Mesenchymal stem cell (in vitro differentiated cells and primary cell): ENCODE measurements around the gene MRTO4.
"Not testable (repeated sequence)": the region's sequence is repeated elsewhere in the genome, so short reads cannot be mapped to it uniquely, and the experiment has no call there.

Experiments used
- DNase-seq: peaks from one replicate; pipeline ENCODE4 v3.0.0-alpha.2; 2013
- H2AFZ ChIP-seq: one replicate; pipeline ENCODE4 v1.6.1; 2013; ENCODE audit warnings: low read depth, mild to moderate bottlenecking, control low read depth, inconsistent platforms, low read length, moderate library complexity
- H2AK5ac ChIP-seq: 2 replicates; pipeline ENCODE4 v1.6.1; 2013; ENCODE audit warnings: low read length, moderate library complexity, mild to moderate bottlenecking, inconsistent platforms; ENCODE audit not compliant: severe bottlenecking
- H2BK120ac ChIP-seq: one replicate; pipeline ENCODE4 v1.6.1; 2013; ENCODE audit warnings: low read depth, mild to moderate bottlenecking, inconsistent platforms, low read length, moderate library complexity
- H2BK12ac ChIP-seq, 2 experiments: one replicate each; pipeline ENCODE4 v1.6.1; 2013; ENCODE audit warnings: inconsistent platforms in 2 of 2, low read length in 2 of 2, mild to moderate bottlenecking in 2 of 2, moderate library complexity in 2 of 2, control low read depth in 1 of 2
- H2BK15ac ChIP-seq: one replicate; pipeline ENCODE4 v1.6.1; 2013; ENCODE audit warnings: mild to moderate bottlenecking, low read depth, inconsistent platforms; ENCODE audit not compliant: poor library complexity, severe bottlenecking
- H2BK5ac ChIP-seq: 2 replicates; pipeline ENCODE4 v1.6.1; 2013; ENCODE audit warnings: low read depth, mild to moderate bottlenecking, low read length, control low read depth, inconsistent platforms; ENCODE audit not compliant: poor library complexity, severe bottlenecking
- H3K14ac ChIP-seq, 2 experiments: one replicate each; pipeline ENCODE4 v1.6.1; 2013; ENCODE audit warnings: inconsistent platforms in 2 of 2, low read length in 2 of 2, control low read depth in 1 of 2, mild to moderate bottlenecking in 1 of 2, moderate library complexity in 1 of 2
- H3K18ac ChIP-seq, 2 experiments: one replicate each; pipeline ENCODE4 v1.6.1; 2013; ENCODE audit warnings: inconsistent platforms in 2 of 2, low read length in 2 of 2, control low read depth in 1 of 2, low read depth in 1 of 2, mild to moderate bottlenecking in 1 of 2
- H3K23ac ChIP-seq, 2 experiments: one replicate each; pipeline ENCODE4 v1.6.1; 2013; ENCODE audit warnings: inconsistent platforms in 2 of 2, low read length in 2 of 2, mild to moderate bottlenecking in 2 of 2, moderate library complexity in 2 of 2, control low read depth in 1 of 2
- H3K27ac ChIP-seq: 2 replicates; pipeline ENCODE4 v1.5.1; 2013; ENCODE audit warnings: mild to moderate bottlenecking, moderate library complexity, low read length, control low read depth, inconsistent platforms; ENCODE audit not compliant: poor library complexity, severe bottlenecking
- H3K27me3 ChIP-seq, 2 experiments: 2 replicates each; pipeline versions ENCODE4 v1.6.1 to v1.7.0; 2013; ENCODE audit warnings: low read length in 2 of 2, mild to moderate bottlenecking in 2 of 2, moderate library complexity in 2 of 2, control low read depth in 1 of 2, inconsistent platforms in 1 of 2; ENCODE audit not compliant: control insufficient read depth in 1 of 2, insufficient read depth in 1 of 2
- H3K36me3 ChIP-seq, 2 experiments: 2 replicates each; pipeline versions ENCODE4 v1.6.1 to v1.7.0; 2013; ENCODE audit warnings: low read length in 2 of 2, control low read depth in 1 of 2, inconsistent platforms in 1 of 2, low read depth in 1 of 2, mild to moderate bottlenecking in 1 of 2; ENCODE audit not compliant: insufficient read depth in 2 of 2, control insufficient read depth in 1 of 2
- H3K4ac ChIP-seq, 2 experiments: one replicate each; pipeline ENCODE4 v1.6.1; 2013; ENCODE audit warnings: inconsistent platforms in 2 of 2, low read length in 2 of 2, mild to moderate bottlenecking in 2 of 2, moderate library complexity in 2 of 2, control low read depth in 1 of 2, low read depth in 1 of 2
- H3K4me1 ChIP-seq: 2 replicates; pipeline ENCODE4 v1.6.1; 2013; ENCODE audit warnings: low read depth, low read length, control low read depth; ENCODE audit not compliant: control insufficient read depth, insufficient read depth
- H3K4me2 ChIP-seq: 2 replicates; pipeline ENCODE4 v1.6.1; 2013; ENCODE audit warnings: low read length, mild to moderate bottlenecking, inconsistent platforms; ENCODE audit not compliant: poor library complexity, severe bottlenecking
- H3K4me3 ChIP-seq, 2 experiments: 2 replicates each; pipeline versions ENCODE4 v1.5.1 to v1.7.0; 2013; ENCODE audit warnings: low read length in 2 of 2, mild to moderate bottlenecking in 2 of 2, control low read depth in 1 of 2, low read depth in 1 of 2; ENCODE audit not compliant: insufficient read depth in 1 of 2
- H3K79me1 ChIP-seq: replicated peaks from 2 replicates; pipeline ENCODE4 v1.6.1; 2013; ENCODE audit warnings: mild to moderate bottlenecking, control low read depth, low read length, inconsistent platforms; ENCODE audit not compliant: poor library complexity, severe bottlenecking
- H3K9ac ChIP-seq: 2 replicates; pipeline ENCODE4 v1.7.0; 2013; ENCODE audit warnings: mild to moderate bottlenecking, low read length, moderate library complexity
- H3K9me3 ChIP-seq: 2 replicates; pipeline ENCODE4 v1.7.0; 2013; ENCODE audit warnings: mild to moderate bottlenecking, low read length; ENCODE audit not compliant: control insufficient read depth
- H4K8ac ChIP-seq: one replicate; pipeline ENCODE4 v1.6.1; 2013; ENCODE audit warnings: inconsistent platforms, mild to moderate bottlenecking, low read length, moderate library complexity
- H4K91ac ChIP-seq: one replicate; pipeline ENCODE4 v1.6.1; 2013; ENCODE audit warnings: mild to moderate bottlenecking, low read length, inconsistent platforms
- WGBS: methylation state at CpG from one replicate; pipeline ENCODE4 v1.1.7; 2013; ENCODE audit warnings: mixed read lengths; 5-methylcytosine and 5-hydroxymethylcytosine counted together

The MRTO4 gene

DNA sequence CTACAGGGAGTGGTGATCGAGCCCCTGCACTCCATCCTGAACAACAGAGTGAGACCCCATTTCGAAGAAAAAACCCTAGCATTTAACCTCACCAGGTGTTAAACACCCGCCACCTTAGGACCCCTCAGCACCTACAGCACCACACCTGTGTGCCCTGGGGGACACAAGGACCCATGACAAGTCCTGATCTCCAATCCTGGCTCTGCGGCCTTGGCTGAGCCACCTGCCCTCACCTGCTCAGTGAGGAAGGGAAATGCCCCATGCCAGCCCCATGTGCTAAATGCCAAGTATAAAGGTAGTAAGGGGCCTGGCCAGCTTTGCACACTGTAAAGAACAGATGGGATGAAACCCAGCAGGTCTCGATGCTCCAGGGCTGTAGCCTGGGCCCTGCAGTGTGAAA lies 11.1 kb downstream of the MRTO4 start:
- Histone ChIP-seq H2AFZ (no peak overlapping the region), H2BK120ac (no peak overlapping the region), H3K4me2 (no peak overlapping the region), H3K9me3 (no peaks in the 10 kb centered on the region), H2BK12ac (no peak overlapping the region), H2AK5ac (no peak overlapping the region), H3K4me1 (peaks cover 7% of the 10 kb centered on the region), H3K23ac (no peak overlapping the region), H2BK5ac (no peak overlapping the region), H3K36me3 (peaks cover 30 to 31% of the 10 kb centered on the region in 2 experiments), H4K8ac (no peak overlapping the region), H3K27ac (no peak overlapping the region), H2BK15ac (no peak overlapping the region), H4K91ac (no peak overlapping the region), H3K14ac (no peak overlapping the region), H3K27me3 (no peaks in the 10 kb centered on the region), H3K4me3 (no peak overlapping the region), H3K9ac (no peak overlapping the region), H3K18ac (no peak overlapping the region), H3K79me1 (peaks cover 1% of the 10 kb centered on the region), H3K4ac (no peak overlapping the region)
- no peak for DNase-seq
- whole genome bisulfite sequencing = 78% methylated on average over 5 of the region's 5 CpGs

DNA sequence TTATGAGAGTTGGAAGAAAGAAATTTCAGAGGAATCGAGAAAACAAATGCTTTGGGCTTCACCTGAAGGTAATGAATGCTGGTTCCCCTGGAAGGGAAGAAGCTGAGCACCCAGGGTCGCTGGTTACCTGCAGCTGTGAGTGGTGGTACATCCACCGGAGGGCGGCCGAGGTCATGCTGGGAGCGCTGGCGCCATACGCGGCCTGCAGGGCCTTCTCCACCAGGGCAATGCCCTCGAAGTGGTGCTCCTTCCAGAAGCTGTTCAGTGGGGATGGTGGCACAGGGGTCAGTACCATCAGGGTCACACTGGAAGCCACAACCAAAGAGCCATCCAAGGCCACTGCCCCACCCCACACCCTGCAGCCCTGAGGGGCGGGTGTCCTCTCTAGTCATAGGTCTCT lies 16.8 kb downstream of the MRTO4 start:
- H3K18ac ChIP-seq = no peak overlapping the region
- no peak overlapping the region for H3K23ac ChIP-seq
- H3K4me3 ChIP-seq = no peak overlapping the region
- no peak overlapping the region for H3K9ac ChIP-seq
- H3K4me2 ChIP-seq = no peak overlapping the region
- no peak overlapping the region for H2BK12ac ChIP-seq
- H2BK120ac ChIP-seq = no peak overlapping the region
- no peaks in the 10 kb centered on the region for H3K9me3 ChIP-seq
- no peak overlapping the region for H3K27ac ChIP-seq
- 85% methylated on average over 11 of the region's 11 CpGs for WGBS
- H3K4me1 ChIP-seq = no peaks in the 10 kb centered on the region
- no peak overlapping the region for H3K4ac ChIP-seq
- peaks cover 2 to 13% of the 10 kb centered on the region in 2 experiments for H3K36me3 ChIP-seq
- no peak overlapping the region for H2AK5ac ChIP-seq
- no peaks in the 10 kb centered on the region for H3K79me1 ChIP-seq
- H4K91ac ChIP-seq = no peak overlapping the region
- DNase-seq = no peak
- no peak overlapping the region for H3K14ac ChIP-seq
- no peak overlapping the region for H2AFZ ChIP-seq
- no peak overlapping the region for H4K8ac ChIP-seq
- no peaks in the 10 kb centered on the region for H3K27me3 ChIP-seq
- H2BK15ac ChIP-seq = no peak overlapping the region
- no peak overlapping the region for H2BK5ac ChIP-seq

DNA sequence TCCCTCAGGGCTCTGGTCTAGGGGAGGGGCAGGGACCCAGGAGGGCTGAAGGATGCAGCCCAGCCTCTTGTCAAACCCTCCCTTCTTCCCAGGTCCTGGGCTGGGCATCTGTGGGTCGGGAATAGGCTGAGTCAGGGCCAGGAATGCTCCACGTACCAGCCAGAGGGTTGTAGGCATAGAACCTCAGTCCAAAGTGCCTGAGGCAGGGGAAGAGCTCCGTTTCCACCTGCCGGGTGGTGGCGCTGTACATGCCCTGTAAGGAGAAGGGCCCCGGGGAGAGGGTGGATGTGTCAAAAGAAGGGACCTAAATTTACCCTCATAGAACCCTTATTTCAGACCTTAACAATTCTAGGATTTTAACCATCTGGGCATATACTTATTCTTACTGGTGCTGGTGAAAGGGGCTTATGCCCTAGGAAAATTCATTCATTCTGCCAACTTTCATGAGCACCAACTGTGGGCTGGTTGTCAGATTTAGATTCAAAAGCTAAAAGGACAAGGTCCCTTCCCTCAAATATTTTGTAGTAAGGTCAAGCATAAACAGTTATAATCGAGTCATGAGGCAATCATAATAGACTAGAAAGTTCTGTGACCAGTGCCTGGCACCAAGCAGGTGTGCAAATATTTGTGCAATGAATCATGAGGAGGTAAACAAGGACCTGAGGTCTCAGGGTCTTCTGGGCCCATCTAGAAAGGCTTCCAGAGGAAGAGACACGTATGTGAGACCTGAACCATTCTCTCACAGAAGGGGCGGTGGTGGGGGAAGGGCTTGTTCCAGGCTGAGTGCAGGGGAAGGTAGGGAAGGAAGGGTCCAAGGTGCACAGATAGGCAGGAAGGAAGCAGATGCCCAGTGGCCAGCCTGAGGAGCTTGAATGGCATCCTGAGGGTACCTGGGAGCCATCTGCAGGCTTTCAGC lies 18.1 kb downstream of the MRTO4 start:
- not testable (repeated sequence) for H3K4me3 ChIP-seq

DNA sequence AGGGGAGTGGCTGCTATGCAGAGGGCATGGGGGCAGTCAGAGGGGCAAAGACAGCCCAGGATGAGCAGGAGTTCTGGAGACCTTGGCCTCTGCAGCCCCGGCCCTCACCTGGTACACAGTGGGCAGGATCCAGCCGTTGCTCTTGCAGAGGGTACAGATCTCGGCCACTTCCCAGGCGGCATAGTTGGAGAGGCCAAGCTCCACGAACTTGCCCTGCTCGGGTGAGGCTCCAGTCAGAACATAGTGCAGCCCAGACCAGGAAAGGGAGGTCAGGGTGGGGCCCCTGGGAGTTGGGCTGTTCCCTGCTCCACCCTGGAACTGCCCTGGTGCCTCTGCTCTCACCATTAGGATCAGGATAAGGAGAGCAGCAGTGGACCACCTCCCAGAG lies 18.7 kb downstream of the MRTO4 start:
- not testable (repeated sequence) for H2BK12ac ChIP-seq, H2BK120ac ChIP-seq, H3K9me3 ChIP-seq, H2BK15ac ChIP-seq, H3K9ac ChIP-seq, H4K91ac ChIP-seq, H2BK5ac ChIP-seq, H3K4me3 ChIP-seq, H3K27me3 ChIP-seq, H3K79me1 ChIP-seq, DNase-seq, H2AK5ac ChIP-seq, H3K4me1 ChIP-seq, H3K23ac ChIP-seq, H3K4ac ChIP-seq, H3K14ac ChIP-seq, H3K4me2 ChIP-seq, H3K27ac ChIP-seq, H3K18ac ChIP-seq, H2AFZ ChIP-seq, H4K8ac ChIP-seq
- H3K36me3 ChIP-seq = peaks cover 6 to 13% of the 10 kb centered on the region in 2 experiments
- 91% methylated on average over 6 of the region's 6 CpGs for WGBS

More for the DNA sequence above, 18.1 kb downstream of the MRTO4 start:
- H3K9ac ChIP-seq, H3K27ac ChIP-seq, H3K23ac ChIP-seq, DNase-seq, H3K4me2 ChIP-seq, H3K27me3 ChIP-seq, H2BK5ac ChIP-seq, H3K18ac ChIP-seq, H4K91ac ChIP-seq, H2BK12ac ChIP-seq, H2AK5ac ChIP-seq, H2AFZ ChIP-seq, H3K4ac ChIP-seq, H3K9me3 ChIP-seq, H3K14ac ChIP-seq, H2BK15ac ChIP-seq, H2BK120ac ChIP-seq, H3K4me1 ChIP-seq, H3K79me1 ChIP-seq, H4K8ac ChIP-seq: not testable (repeated sequence)
- peaks cover 6 to 13% of the 10 kb centered on the region in 2 experiments for H3K36me3 ChIP-seq
- WGBS = 81% methylated on average over 4 of the region's 9 CpGs
